Measurements from ENCODE around the gene TARBP2. TPM values are rescaled to one million over a fixed set of nuclear protein-coding genes. Genes with fewer than 3 reads are reported as not detected.

TARBP2 gene
- total RNA-seq, 4 donors from 2014 or later: 25.7 to 30.3 (median 27.2) TPM

- Histone ChIP-seq H3K27ac (no peak overlapping the region), H3K9me3 (no peaks in the 10 kb centered on the region), H3K4me1 (no peaks in the 10 kb centered on the region), H3K27me3 (no peaks in the 10 kb centered on the region), H3K36me3 (peaks cover 0 to 97% (median 0%) of the 10 kb centered on the region in 3 donors), H3K4me3 (no peak overlapping the region)
- TF ChIP-seq CTCF (IDR thresholded peaks at IDR 0.05) (no peak), POLR2A (IDR thresholded peaks at IDR 0.05) (no peak)
- DNase-seq: no peak
Observed at GRCh38 chr12:53516758-53517455, 15.8 kb downstream of the TARBP2 start.

DNA sequence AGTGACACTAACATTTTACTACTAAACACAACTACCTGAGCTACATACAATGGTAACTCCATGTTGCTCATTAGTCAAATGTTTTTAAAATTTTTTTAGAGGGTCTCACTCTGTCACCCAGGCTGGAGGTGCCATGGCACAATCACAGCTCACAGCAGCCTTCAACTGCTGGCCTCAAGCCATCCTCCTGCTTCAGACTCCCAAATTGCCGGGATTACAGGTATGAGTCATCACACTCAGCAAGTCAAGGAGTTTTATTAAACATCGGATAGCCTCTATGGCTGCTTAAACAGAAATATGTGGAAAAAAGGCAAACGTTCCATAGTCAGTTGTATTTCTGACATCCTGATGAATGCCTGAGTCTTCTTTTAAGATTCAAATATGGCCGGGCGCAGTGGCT lies 17.3 kb downstream of the TARBP2 start:
- TF ChIP-seq CTCF (IDR thresholded peaks at IDR 0.05) (no peak), POLR2A (IDR thresholded peaks at IDR 0.05) (no peak)
- H3K36me3 ChIP-seq: peaks cover 0 to 97% (median 5%) of the 10 kb centered on the region in 3 donors
- no peaks in the 10 kb centered on the region for H3K4me1 ChIP-seq
- no peak overlapping the region for H3K4me3 ChIP-seq
- no peak for DNase-seq
- no peaks in the 10 kb centered on the region for H3K27me3 ChIP-seq
- no peaks in the 10 kb centered on the region for H3K9me3 ChIP-seq
- no peak overlapping the region for H3K27ac ChIP-seq

- Histone ChIP-seq H3K36me3 (peaks cover 0 to 95% (median 5%) of the 10 kb centered on the region in 3 donors), H3K4me3 (no peak overlapping the region), H3K27me3 (no peaks in the 10 kb centered on the region), H3K9me3 (no peaks in the 10 kb centered on the region), H3K27ac (no peak overlapping the region), H3K4me1 (no peaks in the 10 kb centered on the region)
- DNase-seq: no peak
- TF ChIP-seq CTCF (IDR thresholded peaks at IDR 0.05) (no peak), POLR2A (IDR thresholded peaks at IDR 0.05) (no peak)
Observed at GRCh38 chr12:53523131-53523530, 22.0 kb downstream of the TARBP2 start.

DNA sequence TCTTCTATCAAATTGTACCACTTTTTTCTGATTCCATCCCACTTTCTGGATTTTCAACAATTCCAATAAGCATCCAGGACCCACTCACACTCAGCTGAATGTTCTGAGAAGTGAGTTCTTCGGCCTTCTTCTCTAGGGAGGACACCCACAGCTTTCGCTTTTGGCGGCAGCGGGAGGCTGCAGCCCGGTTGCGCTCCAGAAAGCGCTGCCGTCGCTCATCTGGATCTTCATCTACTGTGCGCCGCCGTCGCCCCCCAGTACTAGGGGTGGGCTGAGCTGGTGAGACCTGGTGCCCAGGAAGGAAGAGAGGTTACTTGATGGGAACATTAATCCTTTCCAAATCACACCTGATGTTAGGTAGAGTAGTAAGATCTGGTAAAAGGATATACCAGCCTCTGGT lies 23.4 kb downstream of the TARBP2 start:
- H3K36me3 ChIP-seq: peaks cover 0 to 96% (median 5%) of the 10 kb centered on the region in 3 donors
- no peaks in the 10 kb centered on the region for H3K27me3 ChIP-seq
- DNase-seq: no peak
- TF ChIP-seq CTCF (IDR thresholded peaks at IDR 0.05): no peak
- TF ChIP-seq POLR2A (IDR thresholded peaks at IDR 0.05): no peak
- no peaks in the 10 kb centered on the region for H3K9me3 ChIP-seq
- no peak overlapping the region for H3K4me3 ChIP-seq
- no peak overlapping the region for H3K27ac ChIP-seq
- no peaks in the 10 kb centered on the region for H3K4me1 ChIP-seq

DNA sequence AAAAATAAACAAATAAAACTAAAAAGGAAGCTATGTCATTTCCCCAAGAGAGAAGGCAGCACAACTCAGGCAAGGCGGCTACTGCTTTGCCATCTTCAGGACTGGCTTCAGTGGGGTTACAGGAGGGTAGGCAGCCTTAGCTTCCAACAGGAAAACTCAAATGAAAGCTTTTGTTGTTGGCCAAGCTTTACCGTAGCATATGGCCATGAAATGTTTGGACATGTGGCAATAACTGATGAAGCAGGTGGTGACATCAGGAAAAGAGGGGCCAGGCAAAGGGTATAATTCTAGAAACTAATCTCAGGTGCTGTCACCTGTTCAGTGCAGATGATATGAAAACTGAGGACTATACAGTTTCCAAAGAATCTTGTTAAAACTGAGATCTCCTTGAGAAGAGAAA lies 29.0 kb downstream of the TARBP2 start:
- Histone ChIP-seq H3K9me3 (no peaks in the 10 kb centered on the region), H3K36me3 (peaks cover 0 to 98% (median 0%) of the 10 kb centered on the region in 3 donors), H3K27me3 (no peaks in the 10 kb centered on the region), H3K27ac (no peak overlapping the region), H3K4me1 (no peaks in the 10 kb centered on the region), H3K4me3 (no peak overlapping the region)
- no peak for DNase-seq
- TF ChIP-seq CTCF (IDR thresholded peaks at IDR 0.05): no peak
- TF ChIP-seq POLR2A (IDR thresholded peaks at IDR 0.05): no peak

All from Peyer's patch (tissue), 4 donors.